NCI-H345 treated with DMSO at 0.1 percent for 48 hours (cell line): Measurements from ENCODE around the gene LIPI.
"Not testable (repeated sequence)": the region's sequence is repeated elsewhere in the genome, so short reads cannot be mapped to it uniquely, and the experiment has no call there.

ENCODE experiments used
- DNase-seq: peaks from one replicate; lab custom pipeline; 2025; ENCODE audit not compliant: unreplicated experiment; lab: John Stamatoyannopoulos, UW

Gene LIPI

DNA sequence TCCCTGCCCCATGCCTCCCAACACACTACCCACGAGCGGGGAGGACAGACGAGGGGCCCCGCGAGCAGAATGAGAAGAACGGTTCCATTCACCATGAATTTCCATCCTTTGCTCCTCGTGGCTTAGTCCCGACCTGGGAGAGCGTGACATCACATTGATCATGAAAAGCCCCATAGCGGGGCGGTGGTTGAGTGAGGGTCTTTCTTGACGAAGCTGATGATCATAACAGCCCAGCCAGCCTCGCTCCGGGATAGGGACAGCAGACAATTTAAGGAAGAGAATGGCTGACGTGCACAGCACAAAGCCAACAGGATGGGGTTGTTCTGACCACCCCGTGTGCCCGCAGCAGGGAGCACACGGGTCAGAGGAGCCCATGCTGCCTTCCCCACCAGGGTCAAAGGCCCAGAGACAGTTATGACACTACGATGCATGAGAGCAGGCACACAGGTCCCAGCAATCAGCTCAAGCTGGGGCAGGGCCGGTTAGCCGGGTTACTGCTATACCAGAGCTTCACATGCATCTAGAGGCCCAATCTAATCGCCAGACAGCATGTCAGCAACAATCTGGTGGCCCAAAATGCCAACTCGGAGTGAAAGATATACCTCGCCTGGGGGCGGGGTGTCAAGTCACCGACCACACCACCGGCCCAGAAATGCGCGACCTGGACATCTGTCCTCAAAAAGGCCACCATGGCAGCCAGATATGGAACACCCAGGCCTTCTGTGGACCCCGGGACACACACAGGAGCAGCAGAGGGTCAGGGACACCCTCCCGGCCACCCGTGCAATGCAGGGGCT lies 135.2 kb downstream of the LIPI start:
- DNase-seq, result no peak

- DNase-seq, result no peak
Measured at GRCh38 chr21:14074177-14074576, 136.6 kb downstream of the LIPI start.

DNA sequence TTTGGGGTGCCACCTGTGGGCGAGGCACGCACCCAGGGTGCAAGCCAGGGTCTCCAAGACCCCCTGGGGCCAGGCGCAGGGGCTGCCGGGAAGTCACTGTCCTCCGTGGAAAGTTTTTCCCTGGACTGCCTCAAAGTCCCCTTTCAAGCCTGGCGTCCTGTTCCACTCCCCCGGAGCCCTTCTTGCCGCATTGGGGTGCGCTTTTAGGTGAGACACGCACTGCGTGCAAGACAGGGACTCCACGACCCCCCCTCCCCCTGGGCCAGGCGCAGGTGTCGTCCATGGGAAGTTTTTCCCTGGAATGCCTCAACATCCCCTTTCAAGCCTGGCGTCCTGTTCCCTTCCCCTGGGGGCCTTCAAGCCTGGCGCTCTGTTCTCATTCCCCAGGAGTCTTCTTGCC lies 137.1 kb downstream of the LIPI start:
- DNase-seq, result no peak

- no peak for DNase-seq
Measured at GRCh38 chr21:14072761-14073535, 137.8 kb downstream of the LIPI start.

- no peak for DNase-seq
Measured at GRCh38 chr21:14071902-14072734, 138.6 kb downstream of the LIPI start.

DNA sequence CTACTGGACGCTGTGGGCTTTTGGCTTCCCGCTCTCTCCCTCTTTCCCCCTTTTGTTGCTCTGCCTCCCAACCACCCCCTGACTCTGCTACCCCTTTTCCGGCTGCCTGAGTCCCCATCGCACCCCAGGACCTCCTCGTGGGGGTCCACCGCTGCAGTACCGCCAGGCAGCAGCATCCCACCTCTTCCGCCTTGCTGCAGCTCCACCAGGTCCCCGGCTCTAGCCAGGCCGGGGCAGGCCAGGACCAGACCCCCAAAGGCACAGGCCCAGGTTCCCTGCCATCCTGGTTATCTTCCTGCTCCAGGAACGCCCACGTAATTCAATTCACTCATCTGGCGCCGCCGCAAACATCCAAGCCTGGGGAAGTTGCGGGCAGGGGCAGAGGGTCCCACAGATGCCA lies 139.8 kb downstream of the LIPI start:
- no peak for DNase-seq

DNA sequence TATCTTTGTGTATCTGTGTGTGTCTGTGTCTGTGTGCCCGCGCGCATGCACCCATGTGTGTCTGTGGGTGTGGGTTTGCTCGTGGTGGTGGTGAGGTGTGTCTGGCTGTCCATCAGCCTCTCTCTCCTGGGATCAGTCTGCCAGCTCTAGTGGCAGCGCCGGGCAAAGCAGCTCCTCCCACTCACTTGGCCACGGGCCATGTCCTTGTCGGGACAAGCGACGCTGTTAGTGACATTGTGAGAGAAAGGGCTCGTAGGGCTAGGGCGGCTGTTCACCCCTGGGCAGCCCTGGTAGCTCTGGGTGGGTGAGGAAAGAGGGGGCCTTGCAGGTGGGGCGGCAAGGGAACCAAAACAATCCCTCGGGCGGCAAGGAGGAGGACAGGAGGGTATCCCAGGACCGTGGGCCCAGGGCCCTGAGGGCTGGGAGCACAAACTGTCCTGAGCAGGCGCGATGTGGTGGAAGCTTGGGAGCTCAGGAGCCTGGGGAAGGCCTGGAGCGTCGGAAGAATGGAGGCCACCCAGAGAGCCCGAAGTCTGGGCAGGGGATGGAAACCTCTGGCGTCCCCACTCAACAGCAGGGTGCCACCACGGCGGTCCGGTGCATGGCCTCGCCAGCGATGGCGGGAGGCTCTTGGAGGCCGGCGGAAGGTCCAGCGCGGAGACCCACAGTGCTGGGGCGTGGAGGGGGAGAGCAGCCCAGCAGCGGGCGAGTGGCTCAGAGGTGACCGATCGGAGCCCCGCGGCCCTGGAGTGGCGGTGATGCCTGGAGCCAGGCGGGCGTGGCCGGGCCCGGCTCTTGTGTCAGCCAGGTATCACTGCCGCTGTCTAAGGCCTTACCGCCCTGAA lies 140.5 kb downstream of the LIPI start:
- no peak for DNase-seq

GRCh38 chr21:14064296-14064645 lies 146.5 kb downstream of the LIPI start:
- DNase-seq, result no peak

GRCh38 chr21:14063620-14064295 lies 147.0 kb downstream of the LIPI start:
- DNase-seq, result not testable (repeated sequence)

DNA sequence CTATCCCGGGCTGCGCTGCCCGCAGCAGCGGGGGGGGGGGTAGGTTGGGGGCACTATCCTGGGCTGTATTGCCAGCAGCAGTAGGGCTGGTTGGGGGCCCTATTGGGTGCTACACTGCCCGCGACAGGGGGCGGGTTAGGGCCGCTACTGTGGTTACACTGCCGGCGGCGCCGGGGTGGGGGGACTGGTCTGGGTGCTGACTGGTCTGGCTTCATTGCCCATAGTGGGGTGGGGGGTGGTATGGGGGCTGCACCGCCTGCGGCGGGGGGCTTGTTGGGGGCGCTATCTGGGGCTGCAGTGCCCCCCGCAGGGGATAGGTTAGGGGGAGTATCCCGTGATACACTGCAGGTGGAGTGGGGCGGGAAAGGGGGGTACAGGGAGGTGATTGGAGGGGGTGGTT lies 148.1 kb downstream of the LIPI start:
- not testable (repeated sequence) for DNase-seq

- not testable (repeated sequence) for DNase-seq
Measured at GRCh38 chr21:14061820-14062219, 148.9 kb downstream of the LIPI start.

GRCh38 chr21:14058995-14059627 lies 151.6 kb downstream of the LIPI start:
- DNase-seq, result not testable (repeated sequence)
